ENCODE results near the gene PPIP5K2.
A peak's percentile ranks its signal among the peaks of the same experiment; 100 is the strongest.
"Not testable (repeated sequence)": the region's sequence is repeated elsewhere in the genome, so short reads cannot be mapped to it uniquely, and the experiment has no call there.

Gene PPIP5K2

DNA sequence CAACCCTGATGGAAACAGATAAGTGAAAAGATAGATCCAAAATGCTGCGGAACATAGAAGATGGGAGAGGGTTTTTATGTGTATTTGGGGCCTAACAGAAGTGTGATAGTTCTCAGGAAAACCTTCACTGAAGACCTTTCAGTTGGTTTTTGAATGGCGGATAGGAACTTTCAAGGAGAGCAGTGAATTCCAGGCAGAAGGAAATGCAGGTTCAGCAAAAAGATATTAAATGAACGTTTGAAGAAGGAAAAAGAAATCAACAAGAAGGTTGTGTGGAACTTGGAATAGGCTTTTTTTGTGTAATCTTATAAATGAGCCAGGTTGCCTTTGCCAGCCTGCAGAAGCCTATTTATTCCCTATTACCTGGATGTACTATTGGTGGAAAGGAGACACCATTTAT lies 2.1 kb downstream of the PPIP5K2 start:
- DNase-seq (ENCODE audit: low read depth, low spot score), result no peak

DNA sequence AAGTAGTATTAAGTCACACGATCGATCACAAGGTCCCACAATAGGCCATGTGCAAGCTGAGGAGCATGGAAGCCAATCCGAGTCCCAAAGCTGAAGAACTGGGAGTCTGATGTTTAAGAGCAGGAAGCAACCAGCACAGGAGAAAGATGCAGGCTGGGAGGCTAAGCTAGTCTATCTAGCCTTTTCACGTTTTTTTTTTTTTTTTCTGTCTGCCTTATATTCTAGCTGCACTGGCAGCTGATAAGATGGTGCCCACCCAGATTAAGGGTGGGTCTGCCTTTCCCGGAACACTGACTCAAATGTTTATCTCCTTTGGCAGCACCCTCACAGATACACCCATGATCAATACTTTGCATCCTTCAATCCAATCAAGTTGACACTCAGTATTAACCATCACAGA lies 6.5 kb downstream of the PPIP5K2 start:
- no peak for DNase-seq (ENCODE audit: low read depth, low spot score)

DNA sequence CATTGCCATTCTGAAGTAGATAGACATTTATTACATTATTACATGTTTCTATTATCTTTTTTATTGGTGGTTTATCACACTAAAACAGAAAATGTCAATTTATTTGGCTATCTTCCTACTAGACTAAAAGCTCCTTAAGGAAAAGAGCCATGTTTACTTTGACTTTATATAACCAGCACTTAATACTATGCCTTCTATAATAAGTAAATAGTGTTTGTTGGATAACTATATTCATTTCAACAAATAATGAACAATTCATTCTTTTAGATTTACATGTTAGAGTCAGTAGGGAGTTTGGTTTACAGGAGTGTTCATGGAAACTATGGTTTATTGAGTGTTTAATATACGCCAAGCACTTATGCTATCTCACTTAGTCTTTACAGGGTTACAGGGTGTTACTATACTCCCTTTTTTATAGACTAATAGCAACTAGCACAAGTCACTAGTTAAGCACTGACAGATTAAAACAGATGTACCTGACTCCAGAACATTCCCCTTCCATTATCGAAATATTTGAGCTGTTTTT lies 7.3 kb downstream of the PPIP5K2 start:
- DNase-seq (ENCODE audit: low read depth, low spot score), result no peak

DNA sequence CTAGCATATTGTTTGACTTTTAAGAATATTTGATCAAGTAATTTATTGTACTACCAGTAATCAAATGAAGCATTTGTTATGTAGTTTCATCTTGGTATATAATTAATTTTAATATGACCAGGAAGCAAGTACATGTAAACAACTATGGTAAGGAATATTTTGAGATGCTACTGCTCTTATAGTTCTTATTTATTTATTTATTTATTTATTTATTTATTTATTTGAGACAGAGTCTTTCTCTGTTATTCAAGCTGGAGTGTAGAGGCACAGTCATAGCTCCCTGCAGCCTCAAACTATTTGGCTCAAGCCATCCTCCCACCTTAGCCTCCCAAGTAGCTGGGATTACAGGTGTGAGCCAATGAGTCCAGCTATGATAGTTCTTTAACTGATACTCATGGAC lies 8.1 kb downstream of the PPIP5K2 start:
- DNase-seq (ENCODE audit: low read depth, low spot score), result no peak

DNA sequence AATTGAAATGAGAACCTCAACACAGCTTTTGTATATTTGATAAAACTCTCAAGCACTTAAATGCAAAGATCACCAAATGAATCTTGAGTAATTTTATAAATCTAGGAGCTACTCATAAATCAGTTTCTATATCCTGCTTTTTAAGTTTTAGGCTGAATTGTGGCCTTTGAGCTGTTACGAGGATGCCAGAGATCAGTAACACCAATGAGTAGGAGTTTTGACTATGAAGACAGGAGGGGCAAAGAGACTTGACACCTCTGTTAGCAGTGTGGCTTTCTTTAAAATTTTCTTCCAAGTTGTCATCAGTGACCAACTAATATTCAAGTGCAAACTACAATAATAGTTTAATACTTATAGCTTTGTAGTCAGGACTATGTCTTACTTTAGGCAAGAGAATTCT lies 12.6 kb downstream of the PPIP5K2 start:
- no peak for DNase-seq (ENCODE audit: low read depth, low spot score)

DNA sequence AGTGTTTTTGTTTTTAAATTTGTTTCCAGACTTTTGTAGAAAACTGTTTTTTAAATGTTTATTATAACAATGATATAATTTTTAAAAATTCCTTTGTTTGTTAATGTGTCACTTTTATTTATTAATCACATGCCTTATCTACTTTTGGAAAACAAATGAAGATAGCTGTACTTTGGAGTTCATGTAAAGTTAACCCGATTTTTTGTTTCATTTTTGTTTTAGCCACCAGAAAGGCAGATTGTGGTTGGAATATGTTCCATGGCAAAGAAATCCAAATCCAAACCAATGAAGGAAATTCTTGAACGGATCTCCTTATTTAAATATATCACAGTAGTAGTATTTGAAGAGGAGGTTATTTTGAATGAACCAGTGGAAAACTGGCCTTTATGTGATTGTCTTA lies 13.1 kb downstream of the PPIP5K2 start:
- no peak for DNase-seq (ENCODE audit: low read depth, low spot score)

DNA sequence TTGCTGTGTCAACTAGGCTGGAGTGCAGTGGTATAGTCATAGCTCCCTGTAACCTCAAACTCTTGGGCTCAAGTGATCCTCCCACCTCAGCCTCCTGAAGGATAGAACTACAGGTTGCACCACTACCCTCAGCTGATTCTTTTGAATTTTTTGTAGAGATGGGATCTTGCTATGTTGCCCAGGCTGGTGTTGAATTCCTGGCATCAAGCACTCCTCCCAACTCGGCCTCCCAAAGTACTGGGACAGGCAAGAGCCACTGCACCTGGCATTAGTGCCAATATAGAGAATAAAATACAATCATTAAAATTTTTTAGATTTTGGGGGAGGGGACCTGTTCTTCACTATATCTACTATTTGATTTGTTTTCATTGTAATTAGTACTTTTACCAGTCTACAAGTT lies 15.4 kb downstream of the PPIP5K2 start:
- no peak for DNase-seq (ENCODE audit: low read depth, low spot score)

GRCh38 chr5:103138202-103138690 lies 18.1 kb downstream of the PPIP5K2 start:
- no peak for DNase-seq (ENCODE audit: low read depth, low spot score)

DNA sequence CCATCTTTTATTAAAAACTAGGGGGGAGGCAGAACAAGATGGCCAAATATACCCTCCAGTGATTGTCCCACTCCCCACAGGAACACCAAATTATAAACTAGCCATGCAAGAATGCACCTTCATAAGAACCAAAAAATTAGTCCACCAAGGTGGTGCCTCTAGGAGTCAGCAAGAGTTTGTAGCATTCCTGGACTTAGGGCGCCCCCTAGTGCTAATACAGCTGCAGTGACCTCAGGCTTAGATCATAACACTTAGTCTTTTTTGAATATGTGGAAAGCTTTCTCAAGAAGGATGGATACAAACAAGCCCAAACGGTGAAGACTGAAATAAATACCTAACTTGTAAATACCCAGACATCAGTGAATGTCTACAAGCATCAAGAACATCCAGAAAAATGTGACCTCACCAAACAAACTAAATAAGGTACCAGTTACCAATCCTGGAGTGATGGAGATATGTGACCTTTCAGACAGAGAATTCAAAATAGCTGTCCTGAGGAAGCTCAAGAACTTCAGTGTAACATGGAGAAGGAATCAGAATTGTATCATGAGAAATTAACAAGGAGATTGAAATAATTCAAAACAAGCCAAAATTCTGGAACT lies 19.3 kb downstream of the PPIP5K2 start:
- DNase-seq (ENCODE audit: low read depth, low spot score), result peak; percentile 63

DNA sequence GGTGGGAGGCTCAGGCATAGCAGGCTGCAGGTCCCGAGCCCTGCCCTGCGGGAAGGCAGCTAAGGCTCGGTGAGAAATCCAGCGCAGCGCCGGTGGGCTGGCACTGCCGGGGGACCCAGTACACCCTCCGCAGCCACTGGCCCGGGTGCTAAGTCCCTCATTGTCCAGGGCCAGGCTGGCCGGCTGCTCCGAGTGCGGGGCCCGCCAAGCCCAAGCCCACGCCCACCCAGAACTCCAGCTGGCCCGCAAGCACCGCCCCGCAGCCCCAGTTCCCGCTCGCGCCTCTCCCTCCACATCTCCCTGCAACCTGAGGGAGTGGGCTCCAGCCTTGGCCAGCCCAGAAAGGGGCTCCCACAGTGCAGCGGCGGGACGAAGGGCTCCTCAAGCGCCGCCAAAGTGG lies 22.0 kb downstream of the PPIP5K2 start:
- DNase-seq (ENCODE audit: low read depth, low spot score), result not testable (repeated sequence)

GRCh38 chr5:103145196-103145595 lies 25.1 kb downstream of the PPIP5K2 start:
- DNase-seq (ENCODE audit: low read depth, low spot score), result no peak

DNA sequence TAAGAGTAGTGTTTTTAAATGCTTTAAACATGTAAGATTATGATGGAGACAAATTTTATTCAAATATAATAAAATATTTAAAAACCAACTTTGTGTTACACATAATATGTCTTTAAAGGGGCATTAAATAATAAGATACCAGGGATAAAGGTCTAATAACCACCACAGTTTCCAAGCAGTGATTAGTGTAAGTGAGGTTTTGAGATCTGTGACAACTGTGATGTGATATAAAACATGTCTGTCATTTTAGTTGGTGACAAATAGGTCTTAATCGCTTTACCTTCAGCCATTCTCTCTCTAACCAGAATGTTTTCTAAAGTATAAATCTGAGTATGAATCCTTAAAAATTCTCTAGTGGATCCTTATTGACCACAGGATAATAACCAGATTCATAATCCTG lies 28.1 kb downstream of the PPIP5K2 start:
- DNase-seq (ENCODE audit: low read depth, low spot score), result no peak

- DNase-seq (ENCODE audit: low read depth, low spot score), result no peak
Measured at GRCh38 chr5:103151156-103151555, 31.1 kb downstream of the PPIP5K2 start.

- DNase-seq (ENCODE audit: low read depth, low spot score), result no peak
Measured at GRCh38 chr5:103166706-103167105, 46.6 kb downstream of the PPIP5K2 start.

- DNase-seq (ENCODE audit: low read depth, low spot score), result no peak
Measured at GRCh38 chr5:103174147-103174546, 54.0 kb downstream of the PPIP5K2 start.

- DNase-seq (ENCODE audit: low read depth, low spot score), result no peak
Measured at GRCh38 chr5:103177543-103177942, 57.4 kb downstream of the PPIP5K2 start.

DNA sequence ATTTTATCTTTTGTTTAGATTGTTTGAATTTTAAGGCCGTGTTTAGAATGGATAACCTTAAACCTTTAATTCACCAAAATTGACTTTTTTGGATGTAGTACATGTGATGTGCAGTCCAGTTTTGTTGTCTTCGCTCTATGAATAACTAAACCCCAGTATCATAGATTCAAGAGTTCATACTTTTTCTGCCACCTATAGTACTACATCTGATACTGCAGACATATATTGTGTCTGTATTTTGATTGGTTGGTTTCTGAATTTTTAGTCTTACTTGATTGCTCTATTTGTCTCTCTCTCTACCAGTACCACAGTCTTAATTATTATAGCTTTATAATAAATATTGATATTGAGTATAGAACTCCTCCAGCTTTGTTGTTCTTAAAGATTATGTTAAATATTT lies 58.1 kb downstream of the PPIP5K2 start:
- no peak for DNase-seq (ENCODE audit: low read depth, low spot score)

- no peak for DNase-seq (ENCODE audit: low read depth, low spot score)
Measured at GRCh38 chr5:103186152-103186551, 66.1 kb downstream of the PPIP5K2 start.

- no peak for DNase-seq (ENCODE audit: low read depth, low spot score)
Measured at GRCh38 chr5:103188436-103188835, 68.3 kb downstream of the PPIP5K2 start.

GRCh38 chr5:103203226-103203625 lies 83.1 kb downstream of the PPIP5K2 start:
- no peak for DNase-seq (ENCODE audit: low read depth, low spot score)

- DNase-seq (ENCODE audit: low read depth, low spot score), result not testable (repeated sequence)
Measured at GRCh38 chr5:103204990-103205389, 84.9 kb downstream of the PPIP5K2 start.

DNA sequence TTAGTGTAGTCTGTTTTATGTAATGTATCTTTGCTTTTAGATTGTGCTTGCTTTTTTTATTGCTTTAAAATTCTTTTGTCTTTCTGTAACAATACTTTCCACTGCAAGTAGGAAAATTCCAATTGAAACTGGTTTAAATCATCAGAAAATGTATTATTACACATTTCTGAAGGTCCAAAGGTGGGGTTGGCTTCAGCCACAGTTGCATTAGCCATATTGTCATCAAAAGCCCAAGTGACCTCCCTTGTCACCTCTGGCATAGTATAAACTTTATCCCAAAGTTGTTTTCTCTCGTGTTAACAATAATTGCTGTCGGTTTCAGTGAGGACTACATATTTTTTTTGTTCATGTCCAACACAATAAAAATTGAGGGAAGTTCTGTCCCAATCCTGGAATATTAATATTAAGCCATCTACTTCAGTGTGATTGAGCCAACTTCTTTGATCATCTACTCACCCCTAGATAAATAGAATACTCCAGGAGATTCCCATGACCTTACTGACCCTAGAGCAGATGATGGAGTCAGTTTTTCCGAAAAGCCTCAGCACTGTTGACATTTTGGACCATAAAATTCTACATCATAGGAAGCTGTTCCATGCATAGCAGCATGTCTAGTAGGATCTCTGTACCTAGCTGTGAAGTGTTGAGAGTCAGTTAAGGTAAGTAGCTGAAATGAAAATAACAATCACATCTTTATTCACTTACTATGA lies 86.0 kb downstream of the PPIP5K2 start:
- DNase-seq (ENCODE audit: low read depth, low spot score), result no peak

- DNase-seq (ENCODE audit: low read depth, low spot score), result no peak
Measured at GRCh38 chr5:103207011-103207410, 86.9 kb downstream of the PPIP5K2 start.

Data from activated naive CD8-positive, alpha-beta T cell treated with anti-CD3 and anti-CD28 coated beads, Interleukin-2, amount 50 U/mL, for 16 hours (primary cell).